ENCODE results near the gene SLC6A6. TPM values are rescaled to one million over a fixed set of nuclear protein-coding genes. Genes with fewer than 3 reads are reported as not detected.

Gene SLC6A6
- total RNA-seq, 1 donor from 2014 or later: 32.9 TPM

DNA sequence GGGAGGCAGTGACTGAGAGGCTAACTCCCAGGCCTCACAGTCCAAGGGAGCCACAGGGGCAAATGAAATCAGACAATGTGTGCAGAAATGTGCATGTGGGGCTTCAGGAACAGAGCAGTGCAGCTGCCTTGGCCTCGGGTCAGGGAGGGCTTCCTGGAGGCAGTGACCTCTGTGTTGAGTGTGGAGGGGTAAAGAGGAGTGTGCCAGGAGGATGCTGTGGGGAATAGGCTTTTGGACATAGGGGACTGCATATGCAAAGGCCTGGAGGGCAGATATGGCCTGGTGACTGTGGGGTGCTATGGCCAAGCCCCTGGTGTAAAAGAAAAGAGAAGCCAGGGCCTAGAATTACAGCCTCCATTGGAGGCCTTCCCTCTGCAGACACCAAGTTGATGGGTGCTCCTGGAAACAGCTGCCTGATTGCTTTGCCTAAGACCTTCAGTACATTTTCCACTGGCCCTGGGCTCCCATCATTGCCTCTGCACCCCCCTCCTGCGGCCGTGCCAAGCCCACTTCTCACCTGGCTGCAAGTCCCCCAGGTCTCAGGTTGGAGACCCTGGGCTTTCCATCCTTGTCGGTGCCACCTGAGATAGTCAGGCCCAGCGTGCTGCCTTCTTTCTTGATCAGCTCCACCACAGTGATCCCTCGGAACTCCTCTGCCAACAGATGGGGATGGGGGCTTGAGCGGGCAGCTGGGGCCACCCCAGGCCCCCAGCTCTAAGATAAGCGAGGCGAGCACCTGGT, 122.7 kb downstream of the SLC6A6 start:
- Histone ChIP-seq H3K9me3 (ENCODE audit: low read depth) (no peaks in the 10 kb centered on the region), H3F3A (ENCODE audit: low read depth) (no peaks in the 10 kb centered on the region), H3K79me2 (ENCODE audit: low read depth) (no peaks in the 10 kb centered on the region), H3K4me1 (no peaks in the 10 kb centered on the region), H3K9ac (no peak overlapping the region), H3K4me2 (no peak overlapping the region), H3K27me3 (no peaks in the 10 kb centered on the region), H3K36me3 (peaks cover 2% of the 10 kb centered on the region), H2AFZ (replicated peaks) (no peak overlapping the region), H3K27ac (no peak overlapping the region), H3K4me3 (no peak overlapping the region), H4K20me1 (ENCODE audit: low read depth) (no peaks in the 10 kb centered on the region)
- Mint-ChIP-seq H3K4me3 (no peak overlapping the region), H3K4me1 (peaks cover 6% of the 10 kb centered on the region), H3K27ac (peak overlapping the region; percentile 65), H3K27me3 (ENCODE audit: insufficient read depth, low read depth) (peaks cover 10% of the 10 kb centered on the region), H3K36me3 (no peaks in the 10 kb centered on the region), H3K9me3 (peaks cover 1% of the 10 kb centered on the region)
- no peak for DNase-seq (ENCODE audit: low spot score)
- no peak for TF ChIP-seq EZH2 (IDR thresholded peaks at IDR 0.05)
- TF ChIP-seq EZH2phosphoT487 (IDR thresholded peaks at IDR 0.05): no peak
- TF ChIP-seq, protein P1, sequence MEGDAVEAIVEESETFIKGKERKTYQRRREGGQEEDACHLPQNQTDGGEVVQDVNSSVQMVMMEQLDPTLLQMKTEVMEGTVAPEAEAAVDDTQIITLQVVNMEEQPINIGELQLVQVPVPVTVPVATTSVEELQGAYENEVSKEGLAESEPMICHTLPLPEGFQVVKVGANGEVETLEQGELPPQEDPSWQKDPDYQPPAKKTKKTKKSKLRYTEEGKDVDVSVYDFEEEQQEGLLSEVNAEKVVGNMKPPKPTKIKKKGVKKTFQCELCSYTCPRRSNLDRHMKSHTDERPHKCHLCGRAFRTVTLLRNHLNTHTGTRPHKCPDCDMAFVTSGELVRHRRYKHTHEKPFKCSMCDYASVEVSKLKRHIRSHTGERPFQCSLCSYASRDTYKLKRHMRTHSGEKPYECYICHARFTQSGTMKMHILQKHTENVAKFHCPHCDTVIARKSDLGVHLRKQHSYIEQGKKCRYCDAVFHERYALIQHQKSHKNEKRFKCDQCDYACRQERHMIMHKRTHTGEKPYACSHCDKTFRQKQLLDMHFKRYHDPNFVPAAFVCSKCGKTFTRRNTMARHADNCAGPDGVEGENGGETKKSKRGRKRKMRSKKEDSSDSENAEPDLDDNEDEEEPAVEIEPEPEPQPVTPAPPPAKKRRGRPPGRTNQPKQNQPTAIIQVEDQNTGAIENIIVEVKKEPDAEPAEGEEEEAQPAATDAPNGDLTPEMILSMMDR (IDR thresholded peaks at IDR 0.05): no peak

DNA sequence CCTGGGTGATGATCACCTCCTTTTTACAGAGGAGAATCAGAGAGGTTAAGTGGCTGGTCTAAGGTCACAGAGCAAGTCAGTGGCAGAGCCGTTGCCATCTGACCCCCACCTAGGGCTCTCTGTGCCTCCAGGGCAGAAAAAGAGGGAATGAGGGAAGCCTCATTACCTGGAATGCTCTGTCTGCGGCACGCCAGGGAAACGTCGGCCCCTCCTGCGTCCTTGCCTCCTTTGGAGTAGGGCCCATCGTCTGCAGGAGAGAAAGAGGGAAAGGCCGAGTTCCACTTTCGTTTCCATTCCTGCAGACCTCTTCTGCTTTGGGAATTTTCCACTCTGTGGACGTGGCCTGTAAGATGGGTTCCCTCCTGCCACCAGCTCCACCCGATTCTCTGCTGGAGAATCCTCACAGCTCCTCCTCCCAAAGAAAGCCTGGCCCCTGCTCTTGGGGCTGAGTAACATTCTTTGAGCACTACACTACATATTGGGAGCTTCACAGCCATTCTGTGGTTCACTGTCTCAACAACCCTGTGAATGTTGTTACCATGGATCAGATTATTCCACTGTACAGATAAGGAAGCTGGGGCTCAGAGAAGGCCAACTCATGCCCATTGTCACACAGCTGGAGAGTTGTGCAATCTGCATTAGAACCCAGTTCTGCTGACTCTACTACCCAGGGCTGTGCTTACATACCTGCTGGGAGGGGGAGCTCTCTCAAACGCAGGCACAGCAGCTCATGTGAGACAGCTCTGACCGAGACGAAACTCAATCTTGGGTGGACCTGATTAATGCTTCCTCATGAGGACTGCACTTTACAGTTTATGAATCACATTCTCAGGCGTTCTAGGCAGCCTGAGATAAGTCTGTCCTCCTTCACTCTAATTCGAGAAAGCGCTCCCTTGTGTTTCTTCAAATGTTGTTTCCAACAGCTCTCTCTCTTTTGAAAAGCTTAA, 123.6 kb downstream of the SLC6A6 start:
- no peaks in the 10 kb centered on the region for H3K27me3 ChIP-seq
- no peak overlapping the region for H3K27ac Mint-ChIP-seq
- H4K20me1 ChIP-seq (ENCODE audit: low read depth): no peaks in the 10 kb centered on the region
- no peaks in the 10 kb centered on the region for H3K9me3 ChIP-seq (ENCODE audit: low read depth)
- H3K4me3 ChIP-seq: no peak overlapping the region
- no peak overlapping the region for H3K27ac ChIP-seq
- H3K4me2 ChIP-seq: no peak overlapping the region
- H3K4me1 ChIP-seq: no peaks in the 10 kb centered on the region
- no peak overlapping the region for H3K9ac ChIP-seq
- H3K27me3 Mint-ChIP-seq (ENCODE audit: insufficient read depth, low read depth): peaks cover 10% of the 10 kb centered on the region
- TF ChIP-seq, protein P1 (IDR thresholded peaks at IDR 0.05): no peak
- TF ChIP-seq EZH2phosphoT487 (IDR thresholded peaks at IDR 0.05) (no peak), EZH2 (IDR thresholded peaks at IDR 0.05) (no peak)
- H3K79me2 ChIP-seq (ENCODE audit: low read depth): no peaks in the 10 kb centered on the region
- peak overlapping the region; percentile 54 for H2AFZ ChIP-seq (replicated peaks)
- peaks cover 6% of the 10 kb centered on the region for H3K4me1 Mint-ChIP-seq
- H3F3A ChIP-seq (ENCODE audit: low read depth): no peaks in the 10 kb centered on the region
- H3K36me3 ChIP-seq: peaks cover 2% of the 10 kb centered on the region
- peaks cover 4% of the 10 kb centered on the region for H3K9me3 Mint-ChIP-seq
- no peaks in the 10 kb centered on the region for H3K36me3 Mint-ChIP-seq
- no peak for DNase-seq (ENCODE audit: low spot score)
- H3K4me3 Mint-ChIP-seq: no peak overlapping the region

DNA sequence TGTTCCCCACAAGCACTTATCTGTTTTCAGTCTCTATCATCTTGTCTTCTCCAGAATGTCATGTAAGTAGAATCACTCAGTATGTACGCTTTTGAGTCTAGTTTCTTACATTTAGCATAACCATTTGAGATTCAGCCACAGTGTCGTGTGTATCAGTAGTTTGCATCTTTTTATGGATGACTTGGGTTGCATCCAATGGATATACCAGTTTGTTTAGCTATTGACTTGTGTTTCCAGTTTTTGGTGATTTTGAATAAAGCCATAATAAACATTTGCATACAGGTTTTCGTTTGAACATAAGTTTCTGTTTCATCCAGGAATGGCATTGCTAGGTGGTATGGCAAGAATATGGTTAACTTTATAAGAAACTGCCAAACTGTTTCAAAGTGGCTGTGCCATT, 125.7 kb downstream of the SLC6A6 start:
- no peak overlapping the region for H3K4me3 ChIP-seq
- H3K4me1 Mint-ChIP-seq: peaks cover 7% of the 10 kb centered on the region
- H3K4me1 ChIP-seq: peaks cover 7% of the 10 kb centered on the region
- peaks cover 3% of the 10 kb centered on the region for H3F3A ChIP-seq (ENCODE audit: low read depth)
- no peak overlapping the region for H3K27ac ChIP-seq
- H3K36me3 ChIP-seq: peaks cover 2% of the 10 kb centered on the region
- no peak overlapping the region for H3K4me3 Mint-ChIP-seq
- no peaks in the 10 kb centered on the region for H3K27me3 ChIP-seq
- H3K27me3 Mint-ChIP-seq (ENCODE audit: insufficient read depth, low read depth): peaks cover 7% of the 10 kb centered on the region
- no peaks in the 10 kb centered on the region for H4K20me1 ChIP-seq (ENCODE audit: low read depth)
- no peak overlapping the region for H3K27ac Mint-ChIP-seq
- TF ChIP-seq EZH2phosphoT487 (IDR thresholded peaks at IDR 0.05) (no peak), EZH2 (IDR thresholded peaks at IDR 0.05) (no peak)
- TF ChIP-seq, protein P1 (IDR thresholded peaks at IDR 0.05): no peak
- H3K9ac ChIP-seq: no peak overlapping the region
- no peaks in the 10 kb centered on the region for H3K36me3 Mint-ChIP-seq
- no peaks in the 10 kb centered on the region for H3K9me3 ChIP-seq (ENCODE audit: low read depth)
- DNase-seq (ENCODE audit: low spot score): no peak
- H3K9me3 Mint-ChIP-seq: peaks cover 4% of the 10 kb centered on the region
- no peaks in the 10 kb centered on the region for H3K79me2 ChIP-seq (ENCODE audit: low read depth)
- H3K4me2 ChIP-seq: no peak overlapping the region
- H2AFZ ChIP-seq (replicated peaks): no peak overlapping the region

Measured in neural progenitor cell (in vitro differentiated cells).